WTC11 (cell line): Measurements from ENCODE around the gene PRPH. TPM values are rescaled to one million over a fixed set of nuclear protein-coding genes. Genes with fewer than 3 reads are reported as not detected.

Experiments used
- ATAC-seq: fragments of 200-7000 bp; cut with Tn5 transposase; 2 replicates; pipeline ENCODE4 v1.10.0; 2021; ENCODE audit warnings: mild to moderate bottlenecking, moderate library complexity
- CTCF ChIA-PET: fragments of 300-600 bp; sonication (Branson Sonifier 250); formaldehyde crosslinking; loops from one replicate; lab custom pipeline; 2021; ENCODE audit warnings: antibody characterized with exemption; lab: Charles Lee
- POLR2A ChIA-PET: fragments of 350-600 bp; sonication (Branson Sonifier 250); formaldehyde crosslinking; loops from one replicate; lab custom pipeline; 2021; ENCODE audit warnings: antibody characterized with exemption; lab: Charles Lee
- DNase-seq: peaks from one replicate; pipeline ENCODE4 v3.0.0; 2021; ENCODE audit warnings: low spot score
- H3K27ac Mint-ChIP-seq: 2 replicates; pipeline ENCODE4 v1.8.0; 2021; ENCODE audit warnings: mixed read lengths
- H3K27me3 Mint-ChIP-seq: 2 replicates; pipeline ENCODE4 v1.8.0; 2021; ENCODE audit warnings: low read depth, mild to moderate bottlenecking, moderate library complexity, mixed read lengths
- H3K36me3 Mint-ChIP-seq: 2 replicates; pipeline ENCODE4 v1.8.0; 2021; ENCODE audit warnings: mixed read lengths
- H3K4me1 Mint-ChIP-seq: 2 replicates; pipeline ENCODE4 v1.8.0; 2022; ENCODE audit warnings: mixed read lengths
- H3K4me3 Mint-ChIP-seq: 2 replicates; pipeline ENCODE4 v1.8.0; 2021; ENCODE audit warnings: mild to moderate bottlenecking, moderate library complexity, mixed read lengths
- H3K9me3 Mint-ChIP-seq: 2 replicates; pipeline ENCODE4 v1.8.0; 2021; ENCODE audit warnings: mixed read lengths
- GRHL2 ChIP-seq: fragments of 250-450 bp; sonication (Bioruptor Pico); IDR thresholded peaks from 2 replicates; pipeline ENCODE4 v1.8.0; 2022; ENCODE audit warnings: mild to moderate bottlenecking, moderate library complexity; ENCODE audit not compliant: insufficient replicate concordance, severe bottlenecking
- KAT7 ChIP-seq: sonication (generic); formaldehyde crosslinking; IDR thresholded peaks from 2 replicates; pipeline ENCODE4 v1.8.1; 2023; ENCODE audit warnings: missing genetic modification reagents, mild to moderate bottlenecking, borderline replicate concordance
- MYBL2 ChIP-seq: sonication (generic); formaldehyde crosslinking; IDR thresholded peaks from 2 replicates; pipeline ENCODE4 v1.8.1; 2023; ENCODE audit warnings: mild to moderate bottlenecking, moderate library complexity, missing genetic modification reagents
- NR1H2 ChIP-seq: sonication (generic); formaldehyde crosslinking; IDR thresholded peaks from 2 replicates; pipeline ENCODE4 v1.9.0; 2021; ENCODE audit warnings: mild to moderate bottlenecking, moderate library complexity, missing genetic modification reagents
- SMAD4 ChIP-seq: sonication (generic); formaldehyde crosslinking; IDR thresholded peaks from 2 replicates; pipeline ENCODE4 v1.8.0; 2022; ENCODE audit warnings: mild to moderate bottlenecking, missing genetic modification reagents
- SOX15 ChIP-seq: fragments of 250-450 bp; sonication (Bioruptor Pico); IDR thresholded peaks from 2 replicates; pipeline ENCODE4 v1.9.0; 2021; ENCODE audit warnings: mild to moderate bottlenecking
- ZNF219 ChIP-seq: sonication (generic); formaldehyde crosslinking; IDR thresholded peaks from 2 replicates; pipeline ENCODE4 v1.8.0; 2023; ENCODE audit warnings: missing genetic modification reagents, mild to moderate bottlenecking, borderline replicate concordance
- ZNF263 ChIP-seq: sonication (generic); formaldehyde crosslinking; IDR thresholded peaks from 2 replicates; pipeline ENCODE4 v1.8.1; 2022; ENCODE audit warnings: low read depth, mild to moderate bottlenecking, moderate library complexity, missing genetic modification reagents
- ZNF416 ChIP-seq: fragments of 250-450 bp; sonication (Bioruptor Pico); IDR thresholded peaks from 2 replicates; pipeline ENCODE4 v1.9.0; 2021; ENCODE audit warnings: mild to moderate bottlenecking, inconsistent platforms
- total RNA-seq: library from RNA; stranded (reverse); gene quantifications from 3 replicates; pipeline ENCODE4 v1.2.3, GENCODE V29; 2021
- TF ChIP-seq, protein P1 (sequence below): fragments of 200-600 bp; IDR thresholded peaks from 2 replicates; pipeline ENCODE4 v1.8.0; 2022; ENCODE audit warnings: antibody characterized with exemption
- TF ChIP-seq, protein P2 (sequence below): sonication (generic); formaldehyde crosslinking; conservative IDR thresholded peaks from 2 replicates; pipeline ENCODE4 v1.8.1; 2023; ENCODE audit warnings: mild to moderate bottlenecking, low read depth, missing genetic modification reagents, moderate library complexity
- TF ChIP-seq, protein P3 (sequence below): sonication (generic); formaldehyde crosslinking; IDR thresholded peaks from 2 replicates; pipeline ENCODE4 v1.8.1; 2022; ENCODE audit warnings: low read depth, missing genetic modification reagents, borderline replicate concordance
- TF ChIP-seq, protein P4 (sequence below): sonication (generic); formaldehyde crosslinking; IDR thresholded peaks from 2 replicates; pipeline ENCODE4 v1.8.1; 2023; ENCODE audit warnings: mild to moderate bottlenecking, moderate library complexity, missing genetic modification reagents
- TF ChIP-seq, protein P5 (sequence below): sonication (generic); formaldehyde crosslinking; IDR thresholded peaks from 2 replicates; pipeline ENCODE4 v1.8.1; 2023; ENCODE audit warnings: mild to moderate bottlenecking, missing genetic modification reagents, moderate library complexity
- TF ChIP-seq, protein P6 (sequence below): sonication (generic); formaldehyde crosslinking; IDR thresholded peaks from 2 replicates; pipeline ENCODE4 v1.8.1; 2022; ENCODE audit warnings: low read depth, mild to moderate bottlenecking, moderate library complexity, missing genetic modification reagents, borderline replicate concordance

Gene PRPH
- total RNA-seq, 1 experiment from 2014 or later, result 2.4 TPM

DNA sequence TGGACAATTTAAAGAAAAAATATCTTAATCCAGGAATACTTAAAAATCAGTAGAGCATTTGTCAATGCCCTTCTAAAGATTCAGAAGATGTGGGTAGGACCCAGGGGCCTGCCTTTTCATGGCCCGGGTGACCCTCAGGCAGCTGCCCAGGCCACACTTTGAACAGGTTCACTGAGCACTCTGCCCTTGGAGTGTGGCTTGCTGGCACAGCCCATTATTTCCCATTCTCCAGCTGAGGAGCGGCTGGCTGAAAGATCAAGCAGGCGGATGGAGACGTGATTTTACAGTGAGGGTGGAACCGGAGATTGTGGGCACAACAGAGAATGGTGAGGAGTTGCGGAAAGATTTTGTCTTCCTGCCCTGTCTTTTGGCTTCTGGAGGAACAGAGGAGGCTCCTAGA is 7.1 kb upstream of the PRPH start:
- Mint-ChIP-seq H3K9me3 (peaks cover 3% of the 10 kb centered on the region; the same call in 1 of the 2 replicates), H3K27me3 (peaks cover 53% of the 10 kb centered on the region), H3K4me1 (peaks cover 12% of the 10 kb centered on the region; the same call in 1 of the 2 replicates), H3K27ac (no peak overlapping the region), H3K4me3 (no peak overlapping the region), H3K36me3 (no peaks in the 10 kb centered on the region)
- ChIA-PET CTCF (interaction anchor here (1.3 to 11.7 kb wide), 12 partner anchors 8 to 293 kb away, joined by 4 to 264 read pairs (median 16); partner anchors contain the start of genes C1QL4, DNAJC22, PRPH and TROAP), POLR2A (no interaction called here)
- DNase-seq, result no peak
- ATAC-seq, result no peak
- TF ChIP-seq, protein P1, sequence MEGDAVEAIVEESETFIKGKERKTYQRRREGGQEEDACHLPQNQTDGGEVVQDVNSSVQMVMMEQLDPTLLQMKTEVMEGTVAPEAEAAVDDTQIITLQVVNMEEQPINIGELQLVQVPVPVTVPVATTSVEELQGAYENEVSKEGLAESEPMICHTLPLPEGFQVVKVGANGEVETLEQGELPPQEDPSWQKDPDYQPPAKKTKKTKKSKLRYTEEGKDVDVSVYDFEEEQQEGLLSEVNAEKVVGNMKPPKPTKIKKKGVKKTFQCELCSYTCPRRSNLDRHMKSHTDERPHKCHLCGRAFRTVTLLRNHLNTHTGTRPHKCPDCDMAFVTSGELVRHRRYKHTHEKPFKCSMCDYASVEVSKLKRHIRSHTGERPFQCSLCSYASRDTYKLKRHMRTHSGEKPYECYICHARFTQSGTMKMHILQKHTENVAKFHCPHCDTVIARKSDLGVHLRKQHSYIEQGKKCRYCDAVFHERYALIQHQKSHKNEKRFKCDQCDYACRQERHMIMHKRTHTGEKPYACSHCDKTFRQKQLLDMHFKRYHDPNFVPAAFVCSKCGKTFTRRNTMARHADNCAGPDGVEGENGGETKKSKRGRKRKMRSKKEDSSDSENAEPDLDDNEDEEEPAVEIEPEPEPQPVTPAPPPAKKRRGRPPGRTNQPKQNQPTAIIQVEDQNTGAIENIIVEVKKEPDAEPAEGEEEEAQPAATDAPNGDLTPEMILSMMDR, result no peak
- no peak for TF ChIP-seq SMAD4 (CRISPR knock-in tag)
- TF ChIP-seq ZNF416, result no peak
- TF ChIP-seq ZNF219, result no peak
- no peak for TF ChIP-seq SOX15 (CRISPR knock-in tag)
- TF ChIP-seq KAT7, result no peak
- no peak for TF ChIP-seq MYBL2 (CRISPR knock-in tag)
- TF ChIP-seq, protein P2, sequence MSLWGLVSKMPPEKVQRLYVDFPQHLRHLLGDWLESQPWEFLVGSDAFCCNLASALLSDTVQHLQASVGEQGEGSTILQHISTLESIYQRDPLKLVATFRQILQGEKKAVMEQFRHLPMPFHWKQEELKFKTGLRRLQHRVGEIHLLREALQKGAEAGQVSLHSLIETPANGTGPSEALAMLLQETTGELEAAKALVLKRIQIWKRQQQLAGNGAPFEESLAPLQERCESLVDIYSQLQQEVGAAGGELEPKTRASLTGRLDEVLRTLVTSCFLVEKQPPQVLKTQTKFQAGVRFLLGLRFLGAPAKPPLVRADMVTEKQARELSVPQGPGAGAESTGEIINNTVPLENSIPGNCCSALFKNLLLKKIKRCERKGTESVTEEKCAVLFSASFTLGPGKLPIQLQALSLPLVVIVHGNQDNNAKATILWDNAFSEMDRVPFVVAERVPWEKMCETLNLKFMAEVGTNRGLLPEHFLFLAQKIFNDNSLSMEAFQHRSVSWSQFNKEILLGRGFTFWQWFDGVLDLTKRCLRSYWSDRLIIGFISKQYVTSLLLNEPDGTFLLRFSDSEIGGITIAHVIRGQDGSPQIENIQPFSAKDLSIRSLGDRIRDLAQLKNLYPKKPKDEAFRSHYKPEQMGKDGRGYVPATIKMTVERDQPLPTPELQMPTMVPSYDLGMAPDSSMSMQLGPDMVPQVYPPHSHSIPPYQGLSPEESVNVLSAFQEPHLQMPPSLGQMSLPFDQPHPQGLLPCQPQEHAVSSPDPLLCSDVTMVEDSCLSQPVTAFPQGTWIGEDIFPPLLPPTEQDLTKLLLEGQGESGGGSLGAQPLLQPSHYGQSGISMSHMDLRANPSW (CRISPR knock-in tag), result no peak
- TF ChIP-seq, protein P3, sequence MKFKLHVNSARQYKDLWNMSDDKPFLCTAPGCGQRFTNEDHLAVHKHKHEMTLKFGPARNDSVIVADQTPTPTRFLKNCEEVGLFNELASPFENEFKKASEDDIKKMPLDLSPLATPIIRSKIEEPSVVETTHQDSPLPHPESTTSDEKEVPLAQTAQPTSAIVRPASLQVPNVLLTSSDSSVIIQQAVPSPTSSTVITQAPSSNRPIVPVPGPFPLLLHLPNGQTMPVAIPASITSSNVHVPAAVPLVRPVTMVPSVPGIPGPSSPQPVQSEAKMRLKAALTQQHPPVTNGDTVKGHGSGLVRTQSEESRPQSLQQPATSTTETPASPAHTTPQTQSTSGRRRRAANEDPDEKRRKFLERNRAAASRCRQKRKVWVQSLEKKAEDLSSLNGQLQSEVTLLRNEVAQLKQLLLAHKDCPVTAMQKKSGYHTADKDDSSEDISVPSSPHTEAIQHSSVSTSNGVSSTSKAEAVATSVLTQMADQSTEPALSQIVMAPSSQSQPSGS, result no peak
- TF ChIP-seq, protein P4, sequence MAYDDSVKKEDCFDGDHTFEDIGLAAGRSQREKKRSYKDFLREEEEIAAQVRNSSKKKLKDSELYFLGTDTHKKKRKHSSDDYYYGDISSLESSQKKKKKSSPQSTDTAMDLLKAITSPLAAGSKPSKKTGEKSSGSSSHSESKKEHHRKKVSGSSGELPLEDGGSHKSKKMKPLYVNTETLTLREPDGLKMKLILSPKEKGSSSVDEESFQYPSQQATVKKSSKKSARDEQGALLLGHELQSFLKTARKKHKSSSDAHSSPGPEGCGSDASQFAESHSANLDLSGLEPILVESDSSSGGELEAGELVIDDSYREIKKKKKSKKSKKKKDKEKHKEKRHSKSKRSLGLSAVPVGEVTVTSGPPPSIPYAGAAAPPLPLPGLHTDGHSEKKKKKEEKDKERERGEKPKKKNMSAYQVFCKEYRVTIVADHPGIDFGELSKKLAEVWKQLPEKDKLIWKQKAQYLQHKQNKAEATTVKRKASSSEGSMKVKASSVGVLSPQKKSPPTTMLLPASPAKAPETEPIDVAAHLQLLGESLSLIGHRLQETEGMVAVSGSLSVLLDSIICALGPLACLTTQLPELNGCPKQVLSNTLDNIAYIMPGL (CRISPR knock-in tag), result no peak
- TF ChIP-seq, protein P5, sequence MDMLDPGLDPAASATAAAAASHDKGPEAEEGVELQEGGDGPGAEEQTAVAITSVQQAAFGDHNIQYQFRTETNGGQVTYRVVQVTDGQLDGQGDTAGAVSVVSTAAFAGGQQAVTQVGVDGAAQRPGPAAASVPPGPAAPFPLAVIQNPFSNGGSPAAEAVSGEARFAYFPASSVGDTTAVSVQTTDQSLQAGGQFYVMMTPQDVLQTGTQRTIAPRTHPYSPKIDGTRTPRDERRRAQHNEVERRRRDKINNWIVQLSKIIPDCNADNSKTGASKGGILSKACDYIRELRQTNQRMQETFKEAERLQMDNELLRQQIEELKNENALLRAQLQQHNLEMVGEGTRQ (CRISPR knock-in tag), result no peak

DNA sequence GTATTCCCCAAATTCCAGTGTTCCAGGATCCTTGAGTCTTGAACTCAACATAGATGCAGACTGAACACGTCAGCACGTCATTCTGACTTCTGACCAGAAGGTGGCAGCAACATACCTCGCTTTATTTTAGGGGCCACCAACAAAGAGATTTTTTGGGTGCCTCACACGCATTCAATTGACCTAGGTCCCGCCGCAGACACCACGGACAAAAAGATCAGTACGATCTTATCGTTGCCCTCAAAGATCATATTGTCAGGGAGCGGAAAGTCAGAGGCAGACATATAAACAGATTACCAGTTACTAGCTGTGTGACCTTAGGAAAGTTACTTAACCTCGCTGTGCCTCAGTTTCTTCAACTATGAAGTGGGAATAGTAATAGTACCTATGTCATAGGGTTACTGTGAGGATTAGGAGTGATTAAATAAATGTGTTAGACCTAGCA is 6.5 kb upstream of the PRPH start:
- peaks cover 59% of the 10 kb centered on the region for H3K27me3 Mint-ChIP-seq
- peaks cover 3% of the 10 kb centered on the region; the same call in 1 of the 2 replicates for H3K9me3 Mint-ChIP-seq
- peak; percentile 76 for DNase-seq
- TF ChIP-seq, protein P1, result peak; percentile 80
- TF ChIP-seq NR1H2 (CRISPR knock-in tag) (no peak), ZNF263 (CRISPR knock-in tag) (no peak), GRHL2 (CRISPR knock-in tag) (no peak)
- TF ChIP-seq, protein P6, sequence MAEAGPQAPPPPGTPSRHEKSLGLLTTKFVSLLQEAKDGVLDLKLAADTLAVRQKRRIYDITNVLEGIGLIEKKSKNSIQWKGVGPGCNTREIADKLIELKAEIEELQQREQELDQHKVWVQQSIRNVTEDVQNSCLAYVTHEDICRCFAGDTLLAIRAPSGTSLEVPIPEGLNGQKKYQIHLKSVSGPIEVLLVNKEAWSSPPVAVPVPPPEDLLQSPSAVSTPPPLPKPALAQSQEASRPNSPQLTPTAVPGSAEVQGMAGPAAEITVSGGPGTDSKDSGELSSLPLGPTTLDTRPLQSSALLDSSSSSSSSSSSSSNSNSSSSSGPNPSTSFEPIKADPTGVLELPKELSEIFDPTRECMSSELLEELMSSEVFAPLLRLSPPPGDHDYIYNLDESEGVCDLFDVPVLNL (CRISPR knock-in tag), result no peak
- H3K4me1 Mint-ChIP-seq, result peaks cover 17% of the 10 kb centered on the region
- CTCF ChIA-PET, result interaction anchor here (0.5 to 11.7 kb wide), 25 partner anchors 8 to 1195 kb away, joined by 3 to 264 read pairs (median 5); partner anchors contain the start of genes C1QL4, DDX23, DNAJC22 and PRPH
- no peaks in the 10 kb centered on the region for H3K36me3 Mint-ChIP-seq
- no peak overlapping the region for H3K4me3 Mint-ChIP-seq
- no peak overlapping the region for H3K27ac Mint-ChIP-seq
- POLR2A ChIA-PET, result no interaction called here
- peak; percentile 48 for ATAC-seq
